ENCODE measurements around the gene AGO1. TPM values are rescaled to one million over a fixed set of nuclear protein-coding genes. Genes with fewer than 3 reads are reported as not detected.

The AGO1 gene
- total and polyA plus RNA-seq, 2 of the 13 experiments (the other 11 are each of a cell fraction or from before 2014, with no cell fraction given) = 9.2 to 18.6 TPM

- TF ChIP-seq CREB3 (CRISPR knock-in tag; IDR thresholded peaks at IDR 0.05) (no peak), KDM5B (CRISPR knock-in tag; IDR thresholded peaks at IDR 0.05; ENCODE audit: borderline replicate concordance) (no peak), MEIS2 (CRISPR knock-in tag; IDR thresholded peaks at IDR 0.05) (peak; percentile 49; the same call in 1 of the 2 replicates), ZNF10 (CRISPR knock-in tag; IDR thresholded peaks at IDR 0.05; ENCODE audit: borderline replicate concordance, low read depth) (no peak), HNF4G (IDR thresholded peaks at IDR 0.05; ENCODE audit: borderline replicate concordance, low read depth, low read length) (no peak; the same call in 1 of the 2 replicates), HNF4G (CRISPR knock-in tag; IDR thresholded peaks at IDR 0.05; ENCODE audit: borderline replicate concordance, low read depth) (peak; percentile 60; the same call in 1 of the 2 replicates), ZNF607 (CRISPR knock-in tag; IDR thresholded peaks at IDR 0.05; ENCODE audit: borderline replicate concordance) (0 out of 2 replicates have a peak, but pooled peaks have one; percentile 49), ZNF773 (CRISPR knock-in tag; IDR thresholded peaks at IDR 0.05; ENCODE audit: borderline replicate concordance) (no peak), SKIL (CRISPR knock-in tag; IDR thresholded peaks at IDR 0.05; ENCODE audit: borderline replicate concordance) (no peak), MXD1 (CRISPR knock-in tag; IDR thresholded peaks at IDR 0.05) (no peak), BRF2 (CRISPR knock-in tag; IDR thresholded peaks at IDR 0.05) (no peak), ZNF318 (CRISPR knock-in tag; IDR thresholded peaks at IDR 0.05) (no peak), ZFP41 (CRISPR knock-in tag; IDR thresholded peaks at IDR 0.05; ENCODE audit: borderline replicate concordance) (no peak), ESRRA (CRISPR knock-in tag; IDR thresholded peaks at IDR 0.05; ENCODE audit: low read depth) (no peak), ZBTB20 (CRISPR knock-in tag; IDR thresholded peaks at IDR 0.05; ENCODE audit: borderline replicate concordance, low read depth) (no peak)
Measured at GRCh38 chr1:35882945-35883634, at the start of gene AGO1 (continued).
